Esophagus (tissue), 2 donors: ENCODE results near the gene PVALB. TPM values are rescaled to one million over a fixed set of nuclear protein-coding genes. Genes with fewer than 3 reads are reported as not detected.

Experiments
- H3K27ac ChIP-seq, 2 donors: one replicate each; pipeline ENCODE4 v1.5.1; 2013; ENCODE audit warnings: low read depth in 2 of 2, mild to moderate bottlenecking in 2 of 2, inconsistent platforms in 1 of 2, low read length in 1 of 2, moderate library complexity in 1 of 2
- H3K27me3 ChIP-seq, 2 donors: one replicate each; pipeline ENCODE4 v1.6.1; 2013; ENCODE audit warnings: low read length in 2 of 2, control low read depth in 1 of 2, mild to moderate bottlenecking in 1 of 2; ENCODE audit not compliant: insufficient read depth in 2 of 2, control insufficient read depth in 1 of 2
- H3K36me3 ChIP-seq, 2 donors: one replicate each; pipeline ENCODE4 v1.6.1; 2013; ENCODE audit warnings: low read length in 1 of 2; ENCODE audit not compliant: control insufficient read depth in 2 of 2, insufficient read depth in 2 of 2
- H3K4me1 ChIP-seq, 2 donors: one replicate each; pipeline ENCODE4 v1.6.1; 2013; ENCODE audit warnings: low read length in 1 of 2; ENCODE audit not compliant: control insufficient read depth in 2 of 2, insufficient read depth in 2 of 2
- H3K4me3 ChIP-seq, 2 donors: one replicate each; pipeline ENCODE4 v1.5.1; 2013; ENCODE audit warnings: low read length in 2 of 2, mild to moderate bottlenecking in 2 of 2, low read depth in 1 of 2, moderate library complexity in 1 of 2
- H3K9me3 ChIP-seq, 2 donors: one replicate each; pipeline ENCODE4 v1.6.1; 2013; ENCODE audit warnings: mild to moderate bottlenecking in 2 of 2, low read depth in 1 of 2, low read length in 1 of 2, moderate library complexity in 1 of 2; ENCODE audit not compliant: control insufficient read depth in 2 of 2, insufficient read depth in 1 of 2
- WGBS, 2 donors: extraction: QIAGEN DNeasy Blood & Tissue Kit; methylation state at CpG; one replicate each; pipeline ENCODE4 v1.1.7; 2013; 5-methylcytosine and 5-hydroxymethylcytosine counted together
- polyA plus RNA-seq, 2 donors: library from polyadenylated mRNA; stranded (reverse); fragments of 200-250 nt; gene quantifications; one replicate each; pipeline ENCODE4 v1.2.3, GENCODE V29; 2013
- donor health status: healthy with polysubstance abuse.
- donor health status: Bipolar disorder and iron deficiency.

Gene PVALB
- polyA plus RNA-seq: not detected

DNA sequence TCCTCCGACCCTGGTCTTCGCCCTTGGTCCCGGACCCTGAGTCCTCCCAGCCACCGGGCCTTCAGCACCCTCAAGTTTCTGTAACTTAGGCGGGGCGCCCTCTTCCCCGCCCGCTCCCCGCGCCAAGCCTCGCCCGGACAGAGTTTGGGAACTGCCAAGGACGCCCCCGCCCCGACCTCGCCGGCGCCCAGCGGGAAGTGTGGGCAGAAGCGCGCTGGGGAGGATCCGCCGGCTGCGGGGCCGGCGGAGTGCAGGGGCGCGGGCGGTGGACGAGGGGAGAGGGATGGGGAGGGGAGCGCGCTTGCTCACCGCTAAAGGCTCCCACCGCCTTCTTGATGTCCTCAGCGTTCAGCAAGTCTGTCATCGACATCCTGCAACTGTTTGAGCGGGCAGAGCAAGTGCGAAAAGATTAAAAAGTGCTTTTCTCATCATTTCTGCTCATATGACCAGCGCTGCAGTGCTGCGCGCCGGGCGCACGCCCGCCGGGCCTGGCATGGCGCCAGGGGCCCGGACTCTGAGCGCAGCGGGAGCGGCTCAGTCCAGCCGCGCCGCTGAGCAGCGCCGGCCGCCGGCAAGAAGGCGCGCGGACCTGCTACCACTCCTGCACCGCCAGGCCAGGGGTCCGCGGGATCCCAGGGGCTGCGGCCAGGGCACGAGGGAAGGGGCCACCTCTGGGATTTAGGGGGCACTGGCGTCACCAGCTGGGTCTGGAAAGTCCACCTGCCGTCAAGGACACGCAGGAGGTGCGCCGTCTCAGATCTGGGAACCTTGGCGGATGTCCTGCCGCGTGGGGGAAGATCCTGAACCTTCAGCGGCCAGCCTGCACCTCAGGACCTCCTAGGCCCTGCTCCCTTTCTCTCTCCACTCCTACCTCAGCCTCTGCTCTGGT, at the start of gene PVALB:
Gene PVALB (minus strand): TSS at position 400 of the 889 bp plus-strand sequence. CDS start 30 bp downstream, at position 370.
- H3K27me3 ChIP-seq: peaks cover 2 to 6% of the 10 kb centered on the region in 2 donors
- H3K4me1 ChIP-seq: peaks cover 0 to 2% of the 10 kb centered on the region in 2 donors
- peak within 1 kb of the TSS in 1 of 2 donors; percentile 18 for H3K4me3 ChIP-seq
- H3K36me3 ChIP-seq: no peaks in the 10 kb centered on the region
- H3K27ac ChIP-seq: no peak within 1 kb of the TSS
- WGBS, 2 donors: 2 to 3% methylated on average over 69 to 75 of the region's 75 CpGs
- H3K9me3 ChIP-seq: no peaks in the 10 kb centered on the region

- Histone ChIP-seq H3K27ac (no peak overlapping the region), H3K36me3 (no peaks in the 10 kb centered on the region), H3K27me3 (no peaks in the 10 kb centered on the region), H3K4me3 (no peak overlapping the region), H3K9me3 (no peaks in the 10 kb centered on the region), H3K4me1 (peaks cover 10 to 17% of the 10 kb centered on the region in 2 donors)
- WGBS, 2 donors: 19 to 35% methylated on average over 13 of the region's 13 CpGs
Measured at GRCh38 chr22:36865346-36865745, 48.5 kb upstream of the PVALB start.

GRCh38 chr22:36864454-36865215, 47.8 kb upstream of the PVALB start:
- no peak overlapping the region for H3K4me3 ChIP-seq
- peaks cover 10 to 20% of the 10 kb centered on the region in 2 donors for H3K4me1 ChIP-seq
- WGBS, 2 donors: 74 to 80% methylated on average over 14 of the region's 14 CpGs
- no peaks in the 10 kb centered on the region for H3K36me3 ChIP-seq
- H3K27ac ChIP-seq: no peak overlapping the region
- H3K27me3 ChIP-seq: no peaks in the 10 kb centered on the region
- no peaks in the 10 kb centered on the region for H3K9me3 ChIP-seq

DNA sequence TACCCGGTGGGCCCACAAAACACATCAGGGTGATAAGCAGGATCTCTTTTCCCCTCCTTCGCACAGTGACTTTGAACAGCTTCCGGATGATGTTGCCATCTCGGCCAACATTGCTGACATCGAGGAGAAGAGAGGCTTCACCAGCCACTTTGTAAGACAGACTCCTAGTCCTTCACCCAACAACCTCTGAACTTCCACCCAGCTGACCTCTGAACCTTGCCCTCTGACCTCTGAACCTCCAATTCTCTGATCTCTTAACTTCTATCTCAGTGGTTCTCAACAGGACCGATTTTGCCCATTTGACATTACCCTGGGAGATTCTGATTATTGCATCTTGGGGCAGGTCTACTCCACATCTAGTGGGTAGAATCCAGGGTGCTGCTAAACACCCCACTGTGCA, 47.1 kb upstream of the PVALB start:
- no peaks in the 10 kb centered on the region for H3K36me3 ChIP-seq
- H3K4me3 ChIP-seq: no peak overlapping the region
- 92% methylated on average over 6 of the region's 6 CpGs for whole genome bisulfite sequencing, 2 donors
- no peaks in the 10 kb centered on the region for H3K27me3 ChIP-seq
- H3K27ac ChIP-seq: no peak overlapping the region
- peaks cover 10 to 22% of the 10 kb centered on the region in 2 donors for H3K4me1 ChIP-seq
- no peaks in the 10 kb centered on the region for H3K9me3 ChIP-seq

DNA sequence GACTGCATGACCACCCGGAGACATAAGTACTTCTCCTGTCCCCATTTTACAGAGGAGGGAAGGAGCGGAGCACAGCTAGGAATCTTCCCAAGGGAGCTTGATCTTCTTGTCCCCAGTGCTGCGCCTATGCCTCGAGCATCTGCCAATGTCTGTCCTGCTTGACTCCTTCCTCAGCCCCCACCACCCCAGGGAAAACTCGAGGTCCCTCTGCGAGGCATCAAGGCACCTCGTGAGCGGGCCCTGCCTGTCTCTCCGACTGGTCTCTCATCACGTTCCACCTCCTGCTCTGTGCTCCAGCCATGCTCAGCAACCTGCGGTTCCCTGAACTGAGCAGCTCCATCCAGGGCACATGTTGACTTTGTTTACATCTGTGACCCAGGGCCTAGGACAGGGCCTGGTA, 46.4 kb upstream of the PVALB start:
- Histone ChIP-seq H3K36me3 (no peaks in the 10 kb centered on the region), H3K4me1 (peaks cover 7 to 22% of the 10 kb centered on the region in 2 donors), H3K27me3 (no peaks in the 10 kb centered on the region), H3K27ac (no peak overlapping the region), H3K9me3 (no peaks in the 10 kb centered on the region), H3K4me3 (no peak overlapping the region)
- WGBS, 2 donors: 68 to 80% methylated on average over 11 of the region's 11 CpGs

DNA sequence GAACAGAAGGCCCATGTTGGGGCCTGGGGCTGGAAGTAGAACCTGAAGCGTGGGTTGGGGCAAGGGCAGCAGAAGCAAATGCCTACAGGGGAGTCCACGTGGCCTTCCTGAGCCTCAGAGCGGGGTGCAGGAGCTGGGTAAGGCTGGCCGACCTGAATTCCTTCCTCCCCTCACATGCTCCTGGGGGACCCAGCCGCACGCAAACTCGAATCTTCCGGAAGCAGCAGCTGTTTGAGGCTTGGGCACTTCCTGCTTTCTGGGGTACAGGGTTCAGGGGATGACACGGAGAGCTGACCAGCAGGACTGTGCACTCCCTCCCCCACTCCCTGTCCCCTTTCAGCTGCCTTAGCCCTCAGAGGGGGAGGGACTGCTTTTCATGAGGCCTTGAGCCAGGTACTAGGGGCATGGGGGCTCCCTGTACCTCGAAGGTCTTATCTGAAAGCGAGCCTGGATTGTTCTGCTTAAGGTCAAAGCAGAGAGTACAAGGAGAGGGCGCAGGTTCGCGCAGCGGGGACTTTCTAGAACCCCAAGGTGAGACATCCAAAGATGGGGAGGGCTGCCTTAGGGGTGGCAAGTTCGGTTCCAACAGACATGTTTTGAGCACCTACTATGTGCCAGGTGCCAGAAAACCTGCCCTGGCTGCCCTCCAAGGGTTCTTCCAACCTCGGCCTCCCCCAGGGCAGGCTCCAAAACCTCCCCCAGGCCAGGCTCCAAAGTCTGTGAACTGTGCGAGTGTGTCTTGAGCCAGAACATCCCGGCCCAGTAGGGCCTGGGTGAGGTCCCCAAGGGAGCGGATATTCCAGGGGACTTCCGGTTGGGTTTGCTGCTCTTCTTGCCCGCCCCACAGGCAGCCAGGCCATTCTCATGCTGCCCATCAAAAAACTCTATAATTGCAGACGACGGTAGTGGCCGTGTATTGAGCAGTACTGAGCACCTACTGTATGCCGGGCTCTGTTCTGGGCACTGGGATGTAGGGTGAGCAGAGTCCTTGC, 45.7 kb upstream of the PVALB start:
- 77 to 81% methylated on average over 26 of the region's 26 CpGs for WGBS, 2 donors
- Histone ChIP-seq H3K4me1 (peaks cover 7 to 22% of the 10 kb centered on the region in 2 donors), H3K27ac (no peak overlapping the region), H3K36me3 (no peaks in the 10 kb centered on the region), H3K4me3 (no peak overlapping the region), H3K9me3 (no peaks in the 10 kb centered on the region), H3K27me3 (no peaks in the 10 kb centered on the region)

- Histone ChIP-seq H3K9me3 (no peaks in the 10 kb centered on the region), H3K4me1 (peaks cover 7 to 24% of the 10 kb centered on the region in 2 donors), H3K36me3 (no peaks in the 10 kb centered on the region), H3K27me3 (no peaks in the 10 kb centered on the region), H3K4me3 (no peak within 1 kb of the TSS), H3K27ac (peak within 1 kb of the TSS; percentile 80 to 88)
- 49 to 61% methylated on average over 17 of the region's 17 CpGs for WGBS, 2 donors
Measured at GRCh38 chr22:36860821-36861659, 44.2 kb upstream of the PVALB start, which contains the start of gene NCF4. NCF4 (plus strand) TSS chr22:36861006; CDS start chr22:36861172, 166 bp downstream.

- WGBS, 2 donors: 96 to 97% methylated on average over 2 of the region's 2 CpGs
Measured at GRCh38 chr22:36860438-36860820, 43.6 kb upstream of the PVALB start.

More at GRCh38 chr22:36860438-36860820, 43.6 kb upstream of the PVALB start:
- Histone ChIP-seq H3K9me3 (no peaks in the 10 kb centered on the region), H3K36me3 (no peaks in the 10 kb centered on the region), H3K4me1 (peaks cover 7 to 26% of the 10 kb centered on the region in 2 donors), H3K4me3 (no peak overlapping the region), H3K27ac (peak overlapping the region; percentile 80 to 88), H3K27me3 (no peaks in the 10 kb centered on the region)
